Hematopoietic multipotent progenitor cell treated with erythropoietin and hydrocortisone succinate and interleukin-3 and kit ligand, for 6 days (in vitro differentiated cells): Measurements from ENCODE around the gene CMTM7.
A peak's percentile ranks its signal among the peaks of the same experiment; 100 is the strongest.

Experiments used
- DNase-seq: peaks from one replicate; pipeline ENCODE4 v3.0.0-alpha.2; 2015

The CMTM7 gene

DNA sequence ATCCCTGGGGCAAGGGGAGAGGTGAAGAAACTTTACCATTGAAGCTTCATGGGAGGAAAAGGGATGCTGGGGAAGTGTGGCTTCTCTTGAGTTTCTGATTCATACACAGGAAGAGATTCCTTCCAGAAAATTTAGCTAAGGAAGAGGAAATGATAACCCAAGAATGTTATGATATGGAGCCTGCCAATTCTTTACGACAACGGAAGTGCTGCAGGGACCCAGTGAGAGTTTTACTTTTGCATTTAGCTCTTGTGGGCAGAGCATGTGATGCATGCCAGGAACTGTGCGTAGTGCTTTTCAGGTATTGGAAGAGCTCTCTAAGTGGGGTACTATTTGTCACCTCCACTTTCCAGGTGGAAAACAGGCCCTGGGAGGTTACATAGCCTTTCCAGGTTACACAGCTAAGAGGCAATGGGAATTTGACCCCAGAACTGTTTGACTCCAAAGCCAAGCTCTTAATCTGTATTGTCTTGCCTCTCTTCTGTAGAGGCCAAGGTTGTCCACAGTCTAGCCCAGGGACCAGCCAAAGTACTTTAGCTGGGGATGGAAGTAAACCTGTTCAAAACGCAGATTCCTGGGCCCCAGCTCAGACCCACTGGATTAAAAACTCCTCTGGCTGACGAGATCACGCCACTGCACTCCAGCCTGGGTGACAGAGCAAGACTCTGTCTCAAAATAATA, 23.0 kb downstream of the CMTM7 start:
- DNase-seq: peak; percentile 35

DNA sequence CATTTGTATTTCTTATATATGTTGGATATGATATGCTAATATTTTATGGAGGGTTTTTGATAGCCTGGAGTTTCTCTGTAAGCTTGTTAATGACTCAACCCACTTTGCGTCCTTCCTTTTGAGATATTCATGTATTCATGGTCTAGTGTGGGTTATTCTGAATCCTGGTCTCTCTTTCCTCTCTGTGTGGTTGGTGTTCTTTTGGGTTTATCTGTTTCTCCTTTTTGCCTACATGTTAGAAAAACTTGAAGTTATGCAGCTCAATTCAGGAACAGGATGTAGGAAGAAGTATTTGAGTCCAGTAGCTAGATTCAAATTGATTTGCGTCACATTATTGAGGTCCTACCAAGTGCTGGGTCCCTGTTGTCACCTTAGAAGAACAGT, 28.1 kb downstream of the CMTM7 start:
- DNase-seq: peak; percentile 38

DNA sequence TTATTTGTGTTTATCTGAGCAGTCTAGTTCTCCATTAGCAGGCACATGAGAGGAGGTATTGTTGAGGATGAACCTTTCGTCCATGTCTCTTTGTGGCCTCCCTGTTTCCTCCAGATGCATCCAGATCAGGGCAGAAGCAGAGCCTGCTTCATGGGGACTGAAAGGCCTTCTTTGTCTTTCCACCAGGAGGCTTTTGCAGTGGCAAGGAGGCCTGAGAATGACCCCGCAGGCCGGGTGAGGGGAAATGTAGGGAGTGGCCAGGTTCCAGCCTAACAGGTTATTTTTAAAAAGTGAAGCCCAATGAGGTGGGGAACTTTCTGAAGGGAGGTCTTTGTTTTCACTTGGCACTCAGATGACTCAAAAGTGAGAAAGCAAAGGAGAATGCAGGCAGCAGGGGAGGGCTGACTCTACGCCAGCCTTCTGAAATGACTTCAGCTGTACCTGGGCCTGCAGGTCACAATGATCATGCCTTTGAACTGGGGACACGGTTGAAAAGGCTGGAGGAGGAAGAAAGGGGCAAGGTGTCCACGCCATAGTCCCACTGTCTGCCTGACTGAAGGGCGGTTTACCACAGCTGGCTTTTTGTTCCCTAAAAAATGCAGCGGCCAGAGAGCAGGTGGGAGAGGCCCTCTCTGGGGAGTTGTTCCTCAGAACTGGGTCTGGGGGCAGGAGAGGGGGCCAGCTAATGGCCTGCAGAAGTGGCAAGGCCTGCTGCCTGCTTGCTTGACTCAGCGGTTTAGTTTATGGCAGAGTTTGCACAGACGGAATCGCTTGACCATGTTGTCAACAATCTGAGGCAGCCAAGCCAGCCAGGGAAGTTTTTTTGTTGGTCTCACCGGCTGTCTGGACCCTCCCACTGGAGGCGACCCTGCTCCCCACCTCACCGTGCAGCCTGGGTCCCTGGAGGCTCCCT, 28.7 kb downstream of the CMTM7 start:
- DNase-seq: peak; percentile 57

DNA sequence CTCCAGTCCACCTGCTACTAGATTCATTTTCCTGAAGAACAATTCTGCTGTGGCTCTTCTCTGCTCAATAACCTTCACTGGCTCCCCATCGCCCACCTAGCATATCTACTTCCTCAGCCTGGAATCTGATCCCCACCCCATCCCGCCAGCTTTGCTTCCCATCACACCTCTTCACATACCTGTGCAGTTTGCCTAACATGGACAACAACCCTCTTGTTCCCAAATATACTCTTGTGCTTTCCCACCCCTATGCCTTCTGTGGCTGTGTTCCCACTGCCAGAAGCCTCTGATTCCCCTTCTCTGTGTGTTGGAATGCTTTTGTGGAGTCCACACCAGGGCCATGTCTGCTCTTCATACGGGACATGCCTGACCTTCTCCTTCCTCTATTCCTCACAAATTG, 29.5 kb downstream of the CMTM7 start:
- DNase-seq: no peak

DNA sequence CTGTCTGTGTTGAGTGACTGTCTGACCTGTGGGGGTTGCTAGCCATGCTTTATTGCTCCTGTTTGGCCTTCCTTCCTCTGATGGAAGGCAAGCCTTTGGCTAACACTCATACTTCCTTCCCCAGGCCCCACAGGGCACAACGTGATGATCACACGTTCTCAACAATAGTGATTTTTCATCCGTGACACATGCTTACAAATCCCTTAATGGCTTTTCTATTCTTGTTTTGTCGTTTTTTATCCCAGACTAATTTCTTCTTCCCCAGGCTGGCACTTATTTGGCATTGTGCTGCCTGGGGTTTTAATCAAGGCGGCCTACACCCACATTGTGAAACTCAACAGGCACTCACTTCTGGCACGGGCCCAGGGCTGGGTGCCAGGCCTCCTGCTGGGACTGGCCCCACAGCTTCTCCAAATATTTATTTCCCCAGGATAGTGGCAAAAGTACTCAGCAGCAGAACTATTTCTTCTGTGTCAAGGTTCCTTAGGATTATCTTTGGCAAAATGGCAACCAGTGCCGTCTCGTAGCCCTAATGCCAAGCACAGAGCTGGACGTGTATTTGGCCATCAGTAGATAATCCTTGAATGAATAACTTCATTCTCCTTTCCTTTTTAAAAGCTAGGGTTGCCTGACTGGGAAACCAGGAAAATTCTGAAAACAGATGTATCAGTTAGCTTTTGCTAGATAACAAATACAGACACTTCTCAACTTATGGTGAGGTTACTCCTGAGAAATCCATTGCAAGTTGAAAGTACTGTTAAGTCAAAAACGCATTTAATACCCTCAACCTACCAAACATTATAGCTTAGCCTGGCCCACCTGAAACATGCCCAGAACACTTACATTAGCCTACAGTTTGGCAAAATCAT, 30.6 kb downstream of the CMTM7 start:
- peak; percentile 76 for DNase-seq

DNA sequence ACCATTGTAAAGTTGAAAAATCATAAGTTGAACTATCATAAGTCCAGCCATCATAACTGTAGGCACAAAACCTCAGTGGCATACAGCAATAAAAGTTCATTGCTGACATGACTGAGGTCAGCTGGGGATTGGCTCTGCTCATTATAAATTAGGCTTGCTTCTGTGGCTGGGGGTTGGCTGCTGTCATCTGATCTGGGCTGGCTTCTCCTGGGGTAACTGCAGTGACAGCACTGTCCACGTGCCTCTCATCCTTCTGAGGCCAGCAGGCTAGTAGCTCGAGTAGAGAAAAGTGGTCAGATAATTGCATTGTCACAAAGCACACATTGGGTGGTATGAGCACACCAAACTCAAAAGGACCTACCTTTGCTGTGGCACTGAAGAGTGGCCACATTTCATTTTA, 31.3 kb downstream of the CMTM7 start:
- DNase-seq: peak; percentile 39

DNA sequence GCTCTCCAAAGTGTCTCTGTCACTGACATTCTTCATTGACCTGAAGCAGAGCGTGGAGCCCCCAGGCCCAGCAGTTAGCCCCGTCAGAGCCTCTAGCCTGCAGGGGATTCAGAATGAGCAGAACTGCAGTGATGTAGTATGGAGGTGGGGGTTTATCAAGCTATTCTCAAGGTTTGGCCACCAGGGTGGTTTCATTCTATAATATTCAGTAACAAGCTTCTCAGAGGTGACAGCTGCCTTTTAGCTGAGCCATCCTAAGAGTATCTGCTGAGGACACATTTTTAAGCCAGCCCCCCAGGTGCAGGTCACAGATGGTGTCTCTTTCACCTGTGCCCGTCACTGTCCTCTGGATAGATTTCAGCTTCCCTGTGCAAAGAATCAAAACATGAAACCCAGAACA, 31.9 kb downstream of the CMTM7 start:
- DNase-seq: peak; percentile 53

DNA sequence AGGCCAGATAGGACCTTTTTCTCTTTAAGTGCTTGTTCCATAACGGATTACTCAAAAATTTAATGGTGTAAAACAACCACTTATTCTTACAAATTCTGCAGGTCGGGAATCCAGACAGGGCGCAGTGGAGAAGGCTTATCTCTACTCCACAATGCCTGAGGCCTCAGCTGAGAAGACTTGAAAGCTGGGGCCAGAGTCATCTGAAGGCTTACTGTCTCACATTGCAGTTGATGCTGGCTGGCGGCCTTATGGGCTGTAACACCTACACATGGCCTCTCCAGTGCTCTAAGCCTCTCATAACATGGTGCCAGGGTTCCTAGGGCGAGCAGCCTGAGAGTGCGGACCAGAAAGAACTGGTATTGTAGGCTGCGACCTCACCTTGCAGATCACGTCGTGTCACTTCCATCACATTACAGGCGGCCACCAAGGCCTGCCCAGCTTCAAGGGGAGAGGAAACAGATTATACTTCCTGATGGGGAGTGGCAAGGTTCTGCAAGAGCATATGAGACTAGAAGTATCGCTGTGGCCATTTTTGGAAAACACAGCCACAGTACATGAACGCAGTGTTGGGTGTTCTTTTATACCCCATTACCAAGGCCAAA, 32.4 kb downstream of the CMTM7 start:
- peak; percentile 80 for DNase-seq

DNA sequence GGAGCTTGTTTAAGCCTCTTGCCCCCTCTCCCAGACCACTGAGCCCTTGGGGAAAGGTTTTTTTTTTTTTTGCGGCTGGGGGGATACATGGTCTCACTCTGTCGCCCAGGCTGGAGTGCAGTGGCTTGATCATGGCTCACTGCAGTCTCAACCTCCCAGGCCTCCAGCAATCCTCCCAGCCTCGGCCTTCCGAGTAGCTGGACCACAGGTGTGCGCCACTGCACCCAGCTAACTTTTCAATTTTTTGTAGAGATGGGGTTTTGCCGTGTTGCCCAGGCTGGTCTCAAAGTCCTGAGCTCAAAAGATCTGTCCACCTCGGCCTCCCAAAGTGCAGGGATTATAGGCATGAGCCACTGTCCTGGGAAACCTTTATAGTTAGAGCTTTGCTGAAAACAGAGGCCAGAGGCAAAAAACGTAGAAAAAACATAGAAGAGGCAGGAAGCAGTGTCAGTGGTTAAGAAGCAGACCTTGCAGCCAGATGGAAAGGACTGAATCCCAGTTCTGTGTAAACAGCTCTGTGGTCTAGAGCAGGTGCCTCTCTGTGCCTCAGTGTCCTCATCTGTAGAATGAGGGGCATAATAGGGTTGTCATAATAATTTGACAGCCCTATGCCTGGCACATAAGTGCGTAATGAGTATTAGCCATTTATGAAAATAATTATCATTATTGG, 33.1 kb downstream of the CMTM7 start:
- DNase-seq: no peak

DNA sequence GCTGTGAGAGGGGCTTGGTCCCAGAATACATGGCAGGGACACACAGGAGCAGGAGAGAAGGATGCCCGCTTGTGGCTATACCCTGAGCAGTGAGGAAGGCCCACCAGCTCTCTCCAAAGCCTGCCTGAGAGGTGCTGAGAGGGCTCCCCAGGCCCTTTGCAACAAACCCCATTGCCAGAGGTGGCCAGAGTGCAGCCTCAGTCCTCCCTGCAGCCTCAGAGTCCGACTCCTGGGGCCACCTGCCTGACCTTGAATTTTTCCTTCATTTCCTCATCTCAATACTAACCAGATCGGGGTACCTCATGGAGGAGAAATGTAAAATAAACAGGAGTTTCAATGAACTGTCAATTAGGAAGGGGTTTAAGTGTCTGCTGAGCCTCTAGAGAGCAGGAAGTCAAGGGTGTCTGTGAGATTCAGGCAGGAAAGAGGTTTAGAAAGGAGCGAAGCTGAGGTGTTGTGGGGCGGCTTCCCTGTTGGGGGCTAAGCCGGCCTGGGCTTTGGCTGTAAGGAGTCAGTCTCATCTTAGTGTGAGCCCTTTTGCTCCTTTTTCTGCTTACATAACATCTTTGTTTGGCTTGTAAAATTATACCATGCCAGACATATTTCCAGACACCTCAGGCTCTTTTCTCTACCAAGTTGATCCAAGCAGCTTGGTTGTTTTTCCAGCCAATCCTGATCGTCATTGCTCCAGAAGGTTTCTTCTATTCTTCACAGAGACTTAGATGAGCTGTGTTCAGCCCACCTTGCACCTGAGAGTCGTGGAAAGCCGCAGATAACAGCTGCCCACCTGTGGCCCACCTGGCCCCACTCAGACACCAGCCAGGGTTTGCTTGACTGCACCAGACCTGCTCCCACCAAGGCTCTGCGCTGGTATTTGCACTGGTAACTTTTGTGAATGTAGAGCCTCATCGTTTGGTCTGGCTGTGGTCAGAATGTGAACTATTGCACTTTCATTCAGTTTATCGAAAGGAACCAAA, 36.7 kb downstream of the CMTM7 start:
- no peak for DNase-seq

DNA sequence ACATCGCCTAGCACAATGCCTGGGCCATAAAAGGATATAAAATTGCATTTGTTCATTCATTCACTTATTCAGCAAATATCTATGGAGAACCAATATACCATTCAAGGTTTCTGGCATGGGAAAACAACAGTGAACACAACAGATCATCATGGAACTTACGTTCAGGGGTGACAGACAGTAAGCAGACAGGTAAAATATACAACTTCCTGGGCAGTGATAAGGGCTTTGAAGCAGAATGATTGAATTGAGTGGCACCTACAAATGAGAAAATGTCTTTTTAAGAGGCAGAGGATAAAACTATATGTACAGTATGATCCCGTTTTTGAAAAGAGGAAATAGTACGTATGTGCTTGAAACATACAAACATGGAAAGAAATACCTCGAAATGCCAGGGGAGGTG, 39.2 kb downstream of the CMTM7 start:
- DNase-seq: no peak

DNA sequence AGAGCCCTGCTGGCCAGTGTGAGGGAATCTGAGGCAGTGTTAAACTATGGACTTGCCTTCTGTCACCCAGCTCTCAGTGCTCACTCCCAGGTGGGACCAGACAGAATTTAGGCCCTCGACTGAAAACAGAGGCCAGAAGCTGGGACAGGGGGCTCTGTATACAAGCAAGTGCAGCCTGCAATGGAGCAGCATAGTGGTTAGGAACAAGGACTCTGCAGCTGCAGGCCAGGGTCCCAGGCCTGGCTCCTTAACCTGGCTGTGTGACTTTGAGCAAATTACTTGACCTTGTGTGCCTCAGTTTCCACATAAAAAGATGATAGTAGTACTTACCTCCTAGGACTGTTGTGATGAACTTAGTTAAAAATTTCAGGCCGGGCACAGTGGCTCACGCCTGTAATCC, 39.8 kb downstream of the CMTM7 start:
- no peak for DNase-seq

DNA sequence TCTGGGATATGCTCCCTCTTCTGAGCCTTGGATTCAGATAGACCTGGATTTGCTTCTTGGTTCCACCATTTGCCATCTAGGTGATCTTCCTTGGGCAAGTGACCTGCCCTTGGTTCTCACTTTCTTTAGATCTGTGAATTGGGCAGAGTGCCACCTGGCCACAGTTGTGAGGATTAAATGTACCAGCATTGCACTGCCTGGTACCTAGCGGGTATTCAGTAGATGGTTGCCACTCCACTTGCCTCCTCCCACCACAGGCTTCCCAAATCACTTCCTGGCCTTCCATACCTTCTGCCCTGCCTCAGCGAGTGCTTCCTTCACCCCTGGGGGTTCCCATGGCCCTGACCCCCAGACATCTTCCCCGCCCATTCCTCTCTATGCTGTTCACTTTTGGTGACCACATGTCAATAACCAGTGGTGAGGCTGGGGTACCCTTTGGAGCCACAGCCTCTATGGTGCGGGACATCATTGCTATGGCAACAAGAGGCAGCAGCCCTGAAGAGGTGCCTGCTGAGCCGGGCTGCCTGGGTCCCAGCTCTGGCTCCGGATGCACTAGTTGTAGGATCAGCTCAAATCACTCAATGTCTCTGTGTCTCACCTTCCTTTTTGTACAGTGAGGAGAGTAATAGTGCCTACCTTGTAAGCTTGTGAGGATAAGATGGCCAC, 40.5 kb downstream of the CMTM7 start:
- DNase-seq: no peak

DNA sequence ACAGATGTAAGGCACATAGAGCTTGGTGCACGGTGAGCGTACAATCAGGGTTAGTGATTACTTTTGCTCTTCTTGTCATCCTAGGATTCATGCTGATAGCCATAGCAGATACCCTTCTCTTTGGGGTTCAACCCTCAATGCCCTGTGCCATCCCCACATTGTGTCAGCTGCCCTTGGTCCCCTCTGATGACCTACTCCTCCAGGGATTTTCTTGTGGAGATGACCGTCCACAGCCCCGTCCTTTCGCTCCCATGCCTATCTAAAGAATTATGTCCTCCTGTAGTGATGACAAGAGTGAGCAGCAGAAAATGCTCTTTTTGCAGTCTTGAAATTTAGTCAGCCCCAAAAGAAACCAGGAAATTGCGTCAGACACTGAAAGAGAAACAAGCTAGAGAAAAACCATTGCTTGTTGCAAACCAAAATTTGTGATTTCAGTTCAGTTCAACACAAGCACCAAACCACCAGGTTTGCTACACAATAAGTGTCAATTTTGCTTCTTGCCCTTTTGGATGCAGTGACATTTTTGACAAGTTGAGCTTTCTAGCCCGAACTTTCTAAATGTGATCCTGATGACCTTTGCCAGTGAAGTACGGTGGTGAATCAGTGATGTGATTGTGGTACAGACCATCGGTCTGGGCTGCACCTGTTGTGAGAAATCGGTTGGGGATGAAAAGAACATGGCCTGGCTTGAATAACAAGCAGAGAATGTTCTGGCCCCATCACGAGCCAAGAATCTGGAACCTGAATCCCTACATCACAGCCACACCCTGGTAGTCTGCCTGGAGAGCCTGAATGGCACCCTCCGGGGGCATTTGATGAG, 41.3 kb downstream of the CMTM7 start:
- peak; percentile 50 for DNase-seq

DNA sequence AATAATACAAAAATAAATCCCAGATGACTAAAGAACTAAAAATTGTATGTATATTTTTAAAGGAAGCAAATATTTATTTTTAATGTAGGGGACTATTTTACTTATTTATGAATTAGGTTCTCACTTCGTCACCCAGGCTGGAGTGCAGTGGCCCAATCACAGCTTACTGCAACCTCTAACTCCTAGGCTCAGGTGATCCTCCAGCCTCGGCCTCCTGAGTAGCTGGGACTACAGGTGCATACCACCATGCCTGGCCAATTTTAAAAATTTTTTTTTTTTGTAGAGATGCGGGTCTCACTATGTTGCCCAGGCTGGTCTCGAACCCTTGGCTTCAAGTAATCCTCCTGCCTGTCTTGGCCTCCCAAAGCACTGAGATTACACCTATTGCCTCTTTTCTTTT, 42.6 kb downstream of the CMTM7 start:
- no peak for DNase-seq

DNA sequence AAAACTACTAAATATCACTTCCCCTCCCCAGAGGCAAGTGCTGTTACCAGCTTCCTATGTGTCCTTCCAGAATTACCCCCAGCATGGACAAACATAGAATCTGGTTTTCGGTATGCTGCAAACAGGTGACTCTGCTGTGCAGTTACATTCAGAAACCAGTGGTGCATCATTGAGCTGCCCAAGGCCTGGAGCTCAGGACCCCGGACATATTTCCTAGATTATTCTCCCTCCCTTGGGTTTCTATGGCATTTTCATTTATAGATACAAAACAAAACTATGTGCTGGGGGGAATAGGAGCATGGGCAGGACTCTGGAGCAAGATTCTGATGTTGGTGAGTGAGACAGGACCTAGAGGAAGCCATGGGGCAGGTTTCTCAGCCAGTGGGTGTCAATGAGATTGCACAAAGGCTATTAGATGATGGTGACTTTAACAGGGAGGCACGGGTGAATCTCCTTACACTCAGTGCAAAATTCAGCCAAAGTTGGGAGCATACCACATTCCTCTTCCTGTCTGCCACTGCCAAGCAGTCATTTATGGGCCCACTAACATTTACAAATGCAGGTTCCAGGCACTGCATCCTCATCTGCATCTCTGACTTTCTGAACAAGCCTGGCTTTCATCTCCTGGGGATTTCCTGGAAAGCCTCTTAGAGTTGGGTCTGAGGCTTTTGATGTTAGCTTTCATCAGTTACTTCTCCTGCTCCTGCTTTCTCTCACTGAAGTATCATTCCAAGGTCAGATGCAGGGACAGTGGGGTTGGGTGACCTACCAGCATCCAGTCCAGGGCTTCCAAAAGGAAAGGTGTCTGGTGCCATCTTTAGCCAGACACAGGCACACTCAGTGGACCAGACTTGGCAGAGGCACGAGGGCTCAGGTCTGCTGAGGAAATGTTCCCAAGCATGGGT, 44.5 kb downstream of the CMTM7 start:
- no peak for DNase-seq

DNA sequence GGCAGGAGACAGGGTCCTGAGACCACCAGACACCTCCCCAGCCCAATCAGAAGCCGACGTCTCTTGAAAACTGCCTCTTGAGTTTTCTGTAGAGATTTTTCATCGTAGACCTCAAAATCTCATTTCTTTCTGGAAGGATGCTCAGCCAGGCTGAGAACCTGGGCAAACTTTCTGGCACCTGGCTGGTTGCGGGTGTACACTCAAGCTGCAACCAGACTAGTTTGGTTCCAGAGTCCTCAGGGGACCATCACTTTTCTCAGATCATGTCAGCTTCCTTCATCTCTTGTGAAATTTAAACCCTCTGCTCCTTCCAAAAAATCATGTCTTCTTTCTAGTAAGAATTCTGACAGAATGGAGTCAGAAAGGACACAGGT, 45.1 kb downstream of the CMTM7 start:
- no peak for DNase-seq

DNA sequence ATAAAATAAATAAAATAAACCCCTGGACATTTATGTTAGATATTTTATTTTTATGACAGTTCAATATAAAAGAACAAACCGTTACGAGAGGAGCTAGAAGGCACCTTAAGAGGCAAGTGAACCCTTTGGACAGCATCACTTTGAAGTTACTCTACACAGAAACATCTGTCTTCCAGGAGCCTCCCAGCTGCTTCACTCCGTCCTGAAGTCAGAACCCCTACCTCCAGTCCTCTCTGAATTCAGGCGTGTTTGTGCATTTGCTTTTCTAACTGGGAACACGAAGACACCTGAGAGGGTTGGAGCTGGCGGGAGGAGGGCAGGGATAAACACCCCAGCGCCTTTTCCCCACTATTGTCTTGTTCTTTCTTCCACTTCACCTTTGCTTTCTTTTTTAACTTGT, 46.2 kb downstream of the CMTM7 start:
- DNase-seq: no peak
